Peyer's patch (tissue), 4 donors: ENCODE measurements around the gene CHRM4.

Experiments used
- POLR2A ChIP-seq, 2 donors: fragments of 450-650 bp; IDR thresholded peaks; one replicate each; pipeline ENCODE4 v1.5.1; 2017; ENCODE audit warnings: antibody characterized with exemption in 2 of 2, mild to moderate bottlenecking in 2 of 2, moderate library complexity in 2 of 2
- TF ChIP-seq, protein P1 (sequence below), 6 experiments: fragments of 450-650 bp in 4 of 6; fragments of 200-600 bp in 2 of 6; sonication (generic) in 1 of 6; IDR thresholded peaks; one replicate each; pipeline ENCODE4 v1.5.1; 2017 to 2019; ENCODE audit warnings: antibody characterized with exemption in 6 of 6, mild to moderate bottlenecking in 3 of 6, moderate library complexity in 1 of 6

DNA sequence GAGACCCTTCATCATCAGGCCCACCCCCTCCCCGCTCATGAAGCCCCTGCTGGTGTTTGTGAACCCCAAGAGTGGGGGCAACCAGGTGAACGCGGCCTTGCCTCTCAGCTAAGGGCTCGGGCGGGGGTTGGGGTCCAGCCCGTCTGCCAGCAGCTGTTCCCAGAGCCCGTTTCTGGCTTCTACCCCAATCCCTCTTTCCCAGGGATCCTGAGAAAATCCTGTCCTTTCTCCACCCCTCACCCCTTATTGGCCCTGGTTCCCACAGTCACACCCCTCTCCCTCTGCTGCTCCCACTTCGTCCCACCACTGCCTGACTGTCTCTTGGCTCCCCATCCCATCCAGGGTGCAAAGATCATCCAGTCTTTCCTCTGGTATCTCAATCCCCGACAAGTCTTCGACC lies 19.5 kb downstream of the CHRM4 start:
- no peak for TF ChIP-seq POLR2A (IDR thresholded peaks at IDR 0.05)
- TF ChIP-seq, protein P1, sequence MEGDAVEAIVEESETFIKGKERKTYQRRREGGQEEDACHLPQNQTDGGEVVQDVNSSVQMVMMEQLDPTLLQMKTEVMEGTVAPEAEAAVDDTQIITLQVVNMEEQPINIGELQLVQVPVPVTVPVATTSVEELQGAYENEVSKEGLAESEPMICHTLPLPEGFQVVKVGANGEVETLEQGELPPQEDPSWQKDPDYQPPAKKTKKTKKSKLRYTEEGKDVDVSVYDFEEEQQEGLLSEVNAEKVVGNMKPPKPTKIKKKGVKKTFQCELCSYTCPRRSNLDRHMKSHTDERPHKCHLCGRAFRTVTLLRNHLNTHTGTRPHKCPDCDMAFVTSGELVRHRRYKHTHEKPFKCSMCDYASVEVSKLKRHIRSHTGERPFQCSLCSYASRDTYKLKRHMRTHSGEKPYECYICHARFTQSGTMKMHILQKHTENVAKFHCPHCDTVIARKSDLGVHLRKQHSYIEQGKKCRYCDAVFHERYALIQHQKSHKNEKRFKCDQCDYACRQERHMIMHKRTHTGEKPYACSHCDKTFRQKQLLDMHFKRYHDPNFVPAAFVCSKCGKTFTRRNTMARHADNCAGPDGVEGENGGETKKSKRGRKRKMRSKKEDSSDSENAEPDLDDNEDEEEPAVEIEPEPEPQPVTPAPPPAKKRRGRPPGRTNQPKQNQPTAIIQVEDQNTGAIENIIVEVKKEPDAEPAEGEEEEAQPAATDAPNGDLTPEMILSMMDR (IDR thresholded peaks at IDR 0.05) = no peak
